Measurements from ENCODE around the gene CNRIP1.

The CNRIP1 gene

GRCh38 chr2:68330691-68331090, 10.9 kb upstream of the CNRIP1 start:
- TF ChIP-seq CTCF (conservative IDR thresholded peaks at IDR 0.05; ENCODE audit: low read depth) = no peak
- ChIA-PET POLR2A (ENCODE audit: low non-redundant PET) (no interaction called here), CTCF (interaction anchor here (0.6 to 1.0 kb wide), 2 partner anchors 209 to 491 kb away, joined by 3 read pairs; no protein-coding TSS in a partner anchor)
- DNase-seq (ENCODE audit: low spot score) = no peak
- no peak overlapping the region for H3K27ac ChIP-seq

GRCh38 chr2:68328901-68329300, 9.2 kb upstream of the CNRIP1 start:
- POLR2A ChIA-PET (ENCODE audit: low non-redundant PET) = no interaction called here

DNA sequence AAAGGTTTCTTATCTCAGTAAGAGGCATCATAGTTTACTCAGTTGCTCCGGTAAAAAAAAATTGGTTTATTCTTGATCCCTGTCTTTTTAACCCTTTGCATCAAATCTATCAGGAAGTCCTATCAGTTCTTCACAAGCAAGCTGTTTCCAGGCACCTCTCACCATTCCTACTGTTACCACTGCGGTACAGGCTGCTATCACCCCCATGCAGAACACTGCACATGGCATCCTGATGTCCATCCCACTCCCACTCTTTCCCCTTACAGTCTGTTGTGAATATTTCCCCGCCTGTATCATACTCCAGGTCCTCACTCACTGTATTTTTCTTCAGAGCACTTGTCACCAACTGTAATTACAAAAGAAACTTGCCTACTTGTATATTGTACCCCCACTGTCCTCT, 5.3 kb upstream of the CNRIP1 start:
- TF ChIP-seq CTCF (conservative IDR thresholded peaks at IDR 0.05; ENCODE audit: low read depth) = no peak
- no peak overlapping the region for H3K27ac ChIP-seq
- CTCF ChIA-PET = no interaction called here
- POLR2A ChIA-PET (ENCODE audit: low non-redundant PET) = no interaction called here
- no peak for DNase-seq (ENCODE audit: low spot score)

More at GRCh38 chr2:68328901-68329300, 9.2 kb upstream of the CNRIP1 start:
- TF ChIP-seq CTCF (conservative IDR thresholded peaks at IDR 0.05; ENCODE audit: low read depth) = no peak
- CTCF ChIA-PET = no interaction called here
- H3K27ac ChIP-seq = no peak overlapping the region
- DNase-seq (ENCODE audit: low spot score) = no peak

DNA sequence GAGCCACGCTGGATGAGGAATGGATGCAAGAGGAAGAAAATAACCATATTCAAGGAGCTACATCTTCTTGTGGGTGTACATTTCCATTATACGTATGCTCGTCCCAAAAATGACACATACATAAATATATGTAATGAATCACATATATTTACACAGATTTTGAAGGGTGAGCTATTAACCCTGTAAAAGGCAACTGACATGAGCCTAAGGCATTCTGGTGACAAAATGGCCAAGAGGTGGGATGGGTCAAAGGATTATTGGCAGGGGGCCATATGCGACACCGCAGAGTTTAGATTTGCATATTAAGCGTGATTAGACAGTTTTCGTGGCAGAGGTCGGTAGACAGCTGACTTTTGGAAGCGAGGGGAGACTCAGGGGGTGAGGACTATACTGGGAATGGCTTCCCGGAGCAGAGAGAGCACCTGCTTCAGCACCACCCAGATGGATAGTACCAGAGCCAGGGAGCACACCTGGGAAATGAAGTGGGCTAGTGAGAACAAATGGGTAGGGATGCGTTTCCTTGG, 431 bp upstream of the CNRIP1 start:
- H3K27ac ChIP-seq = peak overlapping the region; percentile 53
- ChIA-PET CTCF (interaction anchor here (0.6 to 1.0 kb wide), 3 partner anchors 38 to 1479 kb away, joined by 3 to 4 read pairs (median 3); no protein-coding TSS in a partner anchor), POLR2A (ENCODE audit: low non-redundant PET) (no interaction called here)
- TF ChIP-seq CTCF (conservative IDR thresholded peaks at IDR 0.05; ENCODE audit: low read depth) = no peak
- DNase-seq (ENCODE audit: low spot score) = peak; percentile 48

- ChIA-PET CTCF (interaction anchor here (1.0 kb wide), 1 partner anchor 1478 kb away, joined by 3 read pairs; no protein-coding TSS in a partner anchor), POLR2A (ENCODE audit: low non-redundant PET) (no interaction called here)
- peak overlapping the region; percentile 53 for H3K27ac ChIP-seq
- no peak for DNase-seq (ENCODE audit: low spot score)
- no peak for TF ChIP-seq CTCF (conservative IDR thresholded peaks at IDR 0.05; ENCODE audit: low read depth)
Observed at GRCh38 chr2:68318914-68319397, 793 bp downstream of the CNRIP1 start.

DNA sequence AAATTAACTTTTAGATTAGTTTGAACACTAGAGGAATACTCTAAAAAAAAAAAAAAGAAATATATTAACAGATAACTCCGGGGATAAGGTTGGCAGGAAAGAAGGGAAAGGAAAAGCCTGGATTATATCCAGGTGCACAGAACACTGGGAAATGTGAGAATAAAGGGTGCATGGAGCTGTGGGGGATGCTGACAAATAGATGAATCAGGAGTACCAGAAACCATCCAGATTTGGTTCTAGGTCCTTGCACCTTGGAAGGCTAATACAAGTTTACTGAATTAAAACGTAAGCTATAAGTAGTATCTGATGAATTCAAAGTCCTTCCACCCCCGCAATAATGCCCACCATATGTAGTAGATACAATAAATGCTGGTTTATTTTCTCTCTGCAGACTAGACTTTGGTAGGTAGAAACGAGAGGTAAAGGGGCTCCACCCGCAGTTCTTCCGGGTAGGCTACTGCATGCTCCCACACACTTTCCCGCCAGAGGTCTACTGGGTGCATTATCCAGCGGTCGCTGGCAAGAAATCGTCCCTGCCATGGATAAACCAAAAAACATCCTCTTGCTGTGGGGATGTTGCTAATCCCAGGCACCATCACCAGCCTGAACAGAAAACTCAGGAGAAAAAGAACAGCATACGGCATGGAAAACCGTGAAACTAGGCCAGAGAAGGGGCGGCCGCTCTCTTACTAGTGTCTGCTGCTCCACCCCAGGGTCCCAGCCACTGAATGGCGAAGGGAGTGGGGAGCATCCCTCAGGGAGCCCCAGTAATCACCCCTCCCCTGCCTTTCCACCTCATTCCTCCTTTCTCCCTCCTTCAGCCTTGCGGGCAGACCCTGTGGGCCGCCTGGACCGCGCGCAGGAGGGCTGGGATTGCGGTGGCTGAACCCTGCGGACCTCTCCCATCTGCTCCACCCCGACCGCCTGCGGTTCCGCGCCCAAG, 1.5 kb downstream of the CNRIP1 start:
- CTCF ChIA-PET = no interaction called here
- POLR2A ChIA-PET (ENCODE audit: low non-redundant PET) = no interaction called here
- H3K27ac ChIP-seq = no peak overlapping the region
- no peak for DNase-seq (ENCODE audit: low spot score)
- TF ChIP-seq CTCF (conservative IDR thresholded peaks at IDR 0.05; ENCODE audit: low read depth) = no peak

Data from RWPE1 (cell line).